ENCODE measurements around the gene NTF4.
"Not testable (repeated sequence)": the region's sequence is repeated elsewhere in the genome, so short reads cannot be mapped to it uniquely, and the experiment has no call there.

Gene NTF4

DNA sequence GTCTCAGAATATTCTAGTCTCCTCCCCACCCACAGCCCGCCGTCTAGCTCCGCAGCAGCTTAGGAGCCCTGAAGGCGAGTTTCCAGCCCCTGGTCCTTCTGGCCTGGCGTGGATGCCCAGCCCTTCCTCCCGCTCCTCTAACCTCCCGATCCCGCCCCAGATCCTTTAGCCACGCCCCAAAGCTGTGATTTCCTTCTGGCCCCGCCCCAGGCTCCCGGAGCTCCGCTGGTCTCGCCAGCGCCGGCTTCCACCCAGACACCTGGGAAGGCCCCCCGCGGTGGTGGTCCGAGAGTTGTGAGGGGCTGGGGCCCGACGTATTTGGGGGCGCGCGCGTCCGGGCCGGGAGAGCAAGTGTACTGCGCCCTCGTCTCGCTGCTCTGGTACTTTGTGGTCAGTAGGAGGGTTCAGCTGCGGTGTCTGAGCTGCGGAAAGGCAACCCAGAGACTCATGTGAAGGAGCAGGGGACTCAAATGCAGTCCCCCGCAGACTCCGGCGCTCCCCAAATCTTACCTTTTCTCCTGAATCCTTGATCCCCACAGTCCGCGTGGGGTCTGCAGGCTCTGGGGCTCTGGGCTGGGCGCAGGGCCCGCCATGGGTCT, 6.9 kb downstream of the NTF4 start, which contains the start of gene CGB7:
Gene CGB7, minus strand, starts transcription at position 114 of the 599 bp plus-strand sequence. CDS start 2,374 bp downstream, outside the sequence.
- FAIRE-seq, result no peak
- DNase-seq (ENCODE audit: insufficient read length, low spot score), result no peak

DNA sequence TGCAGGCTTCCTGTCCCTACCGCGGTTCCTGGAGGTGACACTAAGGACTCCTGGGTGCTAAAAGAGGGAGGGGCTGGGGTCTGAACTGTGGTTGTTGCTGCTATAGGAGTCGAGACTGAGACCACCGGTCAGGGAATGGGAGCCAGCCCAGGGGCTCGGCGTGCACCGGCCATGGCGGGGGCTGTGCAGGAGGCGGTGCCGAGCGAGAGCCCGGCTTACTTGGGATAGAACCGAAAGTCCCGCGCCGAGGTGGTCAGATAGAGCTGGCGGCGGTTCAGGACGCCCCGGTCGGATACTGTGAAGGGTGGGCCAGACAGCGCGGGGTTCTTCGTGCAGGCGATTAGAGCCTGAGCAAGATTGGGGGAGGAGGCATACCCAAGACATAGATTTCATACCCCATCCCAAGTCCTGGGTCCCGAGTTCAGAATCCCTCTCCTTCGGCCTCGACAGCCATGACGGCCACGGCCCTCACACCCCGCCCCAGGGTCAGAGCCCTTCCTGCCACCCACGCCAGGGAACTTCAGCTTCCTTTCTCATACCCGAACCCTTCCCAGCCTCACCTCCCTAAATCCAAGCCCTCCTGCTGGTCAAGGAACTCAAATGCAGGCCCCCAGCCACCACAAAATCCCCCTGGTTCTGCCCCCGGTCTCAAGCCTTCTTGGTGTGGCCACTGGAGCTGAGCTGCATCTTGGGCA, 7.6 kb downstream of the NTF4 start:
- DNase-seq (ENCODE audit: insufficient read length, low spot score), result not testable (repeated sequence)
- FAIRE-seq, result peak; percentile 23

DNA sequence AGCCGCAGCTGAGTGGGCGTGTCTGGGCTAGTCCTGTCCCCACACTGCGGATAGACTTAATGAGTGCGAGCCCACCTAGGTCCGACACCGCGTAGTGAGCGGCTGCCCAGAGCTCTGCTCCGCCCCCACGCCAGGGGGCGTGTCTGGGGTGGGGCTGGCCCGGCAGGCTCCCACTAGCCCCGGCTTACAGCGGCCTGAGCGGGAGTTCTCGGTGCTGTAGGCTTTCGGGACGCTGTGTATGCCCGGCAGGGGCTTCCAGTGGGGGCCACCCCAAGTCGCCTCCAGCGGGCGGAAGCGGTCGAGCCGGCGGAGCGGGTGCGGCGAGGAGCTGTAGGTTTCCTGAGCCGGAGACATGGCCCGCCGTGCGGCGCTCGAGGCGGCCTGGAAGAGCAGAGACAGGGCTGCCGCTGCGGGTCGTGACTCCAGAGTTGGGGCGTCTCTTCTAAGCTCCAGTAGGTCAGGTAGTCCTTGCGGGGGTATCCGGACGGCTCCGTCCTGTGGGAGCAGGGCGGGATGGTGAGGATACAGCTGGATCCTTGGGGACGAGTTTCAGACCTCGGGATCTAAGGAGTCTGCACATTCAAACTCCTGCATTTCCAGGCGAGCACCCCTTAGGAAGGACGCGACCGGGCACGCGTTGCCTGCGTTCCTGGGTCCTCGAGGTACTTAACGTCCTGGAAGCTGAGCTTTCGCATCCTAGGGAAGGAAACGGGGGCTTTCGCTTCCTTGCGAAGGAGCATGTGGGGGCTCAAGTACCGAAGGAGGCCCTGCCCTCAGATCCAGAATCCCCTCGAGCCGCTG, 8.3 kb downstream of the NTF4 start:
- DNase-seq (ENCODE audit: insufficient read length, low spot score) (peak; percentile 90), FAIRE-seq (no peak)

DNA sequence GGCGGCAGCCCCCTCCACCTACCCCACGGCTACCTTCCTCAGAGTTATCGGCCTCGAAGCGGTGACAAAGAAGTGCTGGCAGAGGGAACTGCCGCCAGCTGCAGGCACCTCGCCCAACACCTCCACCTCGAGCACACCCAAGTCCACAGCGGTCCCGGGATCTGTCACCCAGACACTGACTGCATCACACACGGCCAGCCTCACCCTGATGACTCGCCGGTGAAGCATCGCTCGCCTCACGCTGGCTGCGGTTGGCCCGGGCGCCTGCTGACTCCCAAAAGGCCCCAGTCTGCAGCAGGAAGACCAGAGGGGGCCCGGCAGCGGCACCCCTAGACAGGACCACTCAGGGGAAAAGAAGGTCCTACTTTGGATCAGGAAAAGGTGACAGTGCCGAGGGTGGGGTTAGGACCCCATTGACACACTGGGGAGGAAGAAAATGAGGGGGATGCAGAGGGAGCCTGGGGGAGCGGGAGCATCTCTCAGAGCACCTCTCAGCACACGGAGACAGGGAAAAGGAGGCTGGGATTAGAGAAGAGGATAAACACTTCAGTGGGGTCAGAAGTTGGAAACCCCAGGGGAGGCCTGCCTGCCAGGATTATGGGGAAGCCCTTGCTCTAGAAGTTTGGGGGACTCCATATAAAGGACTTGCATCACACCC, 14.1 kb downstream of the NTF4 start:
- DNase-seq (ENCODE audit: insufficient read length, low spot score); FAIRE-seq: not testable (repeated sequence)

DNA sequence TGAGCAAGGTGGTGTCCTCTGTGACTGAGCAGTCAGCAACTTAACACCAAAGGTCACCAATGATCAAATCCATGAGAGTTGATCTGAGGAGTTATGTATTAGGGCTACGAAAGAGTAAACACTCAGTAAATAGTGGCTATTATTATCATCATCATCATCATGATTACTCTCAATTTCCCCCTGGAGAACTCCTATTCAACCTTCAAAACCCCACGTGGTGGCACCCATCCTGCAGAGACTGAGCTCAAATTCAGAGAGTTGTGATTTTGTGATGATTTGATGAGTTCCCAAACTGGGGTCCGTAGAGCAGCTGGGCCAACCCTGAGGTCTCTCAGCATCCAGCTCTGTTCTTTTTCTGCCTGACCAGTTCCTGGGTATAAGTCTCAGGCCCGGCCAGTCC, 14.8 kb downstream of the NTF4 start:
- DNase-seq (ENCODE audit: insufficient read length, low spot score); FAIRE-seq: not testable (repeated sequence)

DNA sequence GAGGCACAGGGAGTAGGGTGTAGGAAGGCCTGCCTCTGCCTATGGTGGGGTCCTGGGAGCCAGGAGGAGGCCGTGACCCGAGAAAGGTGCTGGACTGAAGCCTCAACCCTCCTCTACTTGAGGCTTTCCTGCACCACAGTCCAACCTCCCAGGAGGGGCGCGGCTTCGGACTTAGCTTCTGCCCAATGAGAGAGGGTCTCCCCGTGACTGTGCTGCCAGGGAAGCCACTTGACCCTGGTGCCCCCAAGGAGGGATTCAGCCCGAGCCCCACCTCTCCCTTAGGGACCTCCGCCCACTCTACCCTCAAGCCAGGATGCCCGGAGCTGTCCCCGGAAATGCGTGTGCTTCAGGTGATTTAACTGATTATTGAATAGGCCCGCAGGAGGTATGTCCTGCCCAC, 15.6 kb downstream of the NTF4 start, which contains the start of gene CGB8:
Gene CGB8, minus strand, starts transcription at position 101 of the 400 bp plus-strand sequence. CDS start 372 bp downstream, outside the sequence.
- DNase-seq (ENCODE audit: insufficient read length, low spot score); FAIRE-seq: not testable (repeated sequence)

DNA sequence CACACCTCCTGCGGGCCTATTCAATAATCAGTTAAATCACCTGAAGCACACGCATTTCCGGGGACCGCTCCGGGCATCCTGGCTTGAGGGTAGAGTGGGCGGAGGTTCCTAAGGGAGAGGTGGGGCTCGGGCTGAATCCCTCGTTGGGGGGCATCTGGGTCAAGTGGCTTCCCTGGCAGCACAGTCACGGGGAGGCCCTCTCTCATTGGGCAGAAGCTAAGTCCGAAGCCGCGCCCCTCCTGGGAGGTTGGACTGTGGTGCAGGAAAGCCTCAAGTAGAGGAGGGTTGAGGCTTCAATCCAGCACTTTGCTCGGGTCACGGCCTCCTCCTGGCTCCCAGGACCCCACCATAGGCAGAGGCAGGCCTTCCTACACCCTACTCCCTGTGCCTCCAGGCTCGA, 21.1 kb downstream of the NTF4 start, which contains the start of gene CGB5:
Gene CGB5, plus strand, starts transcription at position 301 of the 400 bp plus-strand sequence. CDS start 362 bp downstream, outside the sequence.
- not testable (repeated sequence) for FAIRE-seq; DNase-seq (ENCODE audit: insufficient read length, low spot score)

DNA sequence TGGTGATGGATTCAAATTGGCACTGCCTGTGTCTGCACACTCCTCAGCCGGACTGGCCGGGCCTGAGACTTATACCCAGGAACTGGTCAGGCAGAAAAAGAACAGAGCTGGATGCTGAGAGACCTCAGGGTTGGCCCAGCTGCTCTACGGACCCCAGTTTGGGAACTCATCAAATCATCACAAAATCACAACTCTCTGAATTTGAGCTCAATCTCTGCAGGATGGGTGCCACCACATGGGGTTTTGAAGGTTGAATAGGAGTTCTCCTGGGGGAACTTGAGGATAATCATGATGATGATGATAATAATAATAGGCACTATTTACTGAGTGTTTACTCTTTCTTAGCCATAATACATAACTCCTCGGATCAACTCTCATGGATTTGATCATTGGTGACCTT, 22.0 kb downstream of the NTF4 start:
- not testable (repeated sequence) for FAIRE-seq; DNase-seq (ENCODE audit: insufficient read length, low spot score)

DNA sequence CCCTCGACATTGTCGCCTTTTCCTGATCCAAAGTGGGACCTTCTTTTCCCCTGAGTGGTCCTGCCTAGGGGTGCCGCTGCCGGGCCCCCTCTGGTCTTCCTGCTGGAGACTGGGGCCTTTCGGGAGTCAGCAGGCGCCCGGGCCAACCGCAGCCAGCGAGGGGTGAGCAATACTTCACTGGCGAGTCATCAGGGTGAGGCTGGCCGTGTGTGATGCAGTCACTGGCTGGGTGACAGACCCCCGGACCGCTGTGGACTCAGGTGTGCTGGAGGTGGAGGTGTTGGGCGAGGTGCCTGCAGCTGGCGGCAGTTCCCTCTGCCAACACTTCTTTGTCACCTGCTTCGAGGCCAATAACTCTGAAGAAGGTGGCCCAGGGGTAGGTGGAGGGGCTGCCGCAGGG, 22.4 kb downstream of the NTF4 start:
- no peak for FAIRE-seq
- DNase-seq (ENCODE audit: insufficient read length, low spot score), result no peak

DNA sequence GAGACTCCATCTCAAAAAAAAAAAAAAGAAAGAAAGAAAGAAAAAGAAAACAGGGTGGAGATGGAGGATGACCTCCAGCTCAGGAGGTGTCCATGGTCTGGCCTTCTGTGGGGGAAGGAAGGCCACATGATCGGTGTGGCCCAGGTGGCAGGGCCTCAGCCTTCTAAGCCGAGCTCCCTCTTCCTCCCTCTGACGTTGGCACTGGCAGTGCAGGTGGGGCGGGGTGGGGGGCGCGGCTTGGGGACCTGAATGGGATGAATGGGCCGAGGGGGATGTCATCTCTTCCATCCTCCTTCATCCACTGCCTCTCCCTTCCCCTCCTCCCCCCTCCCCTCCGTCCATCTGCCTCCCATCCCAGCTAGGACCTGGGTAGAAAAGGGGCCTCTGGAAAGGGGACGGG, 24.9 kb downstream of the NTF4 start:
- not testable (repeated sequence) for FAIRE-seq; DNase-seq (ENCODE audit: insufficient read length, low spot score)

DNA sequence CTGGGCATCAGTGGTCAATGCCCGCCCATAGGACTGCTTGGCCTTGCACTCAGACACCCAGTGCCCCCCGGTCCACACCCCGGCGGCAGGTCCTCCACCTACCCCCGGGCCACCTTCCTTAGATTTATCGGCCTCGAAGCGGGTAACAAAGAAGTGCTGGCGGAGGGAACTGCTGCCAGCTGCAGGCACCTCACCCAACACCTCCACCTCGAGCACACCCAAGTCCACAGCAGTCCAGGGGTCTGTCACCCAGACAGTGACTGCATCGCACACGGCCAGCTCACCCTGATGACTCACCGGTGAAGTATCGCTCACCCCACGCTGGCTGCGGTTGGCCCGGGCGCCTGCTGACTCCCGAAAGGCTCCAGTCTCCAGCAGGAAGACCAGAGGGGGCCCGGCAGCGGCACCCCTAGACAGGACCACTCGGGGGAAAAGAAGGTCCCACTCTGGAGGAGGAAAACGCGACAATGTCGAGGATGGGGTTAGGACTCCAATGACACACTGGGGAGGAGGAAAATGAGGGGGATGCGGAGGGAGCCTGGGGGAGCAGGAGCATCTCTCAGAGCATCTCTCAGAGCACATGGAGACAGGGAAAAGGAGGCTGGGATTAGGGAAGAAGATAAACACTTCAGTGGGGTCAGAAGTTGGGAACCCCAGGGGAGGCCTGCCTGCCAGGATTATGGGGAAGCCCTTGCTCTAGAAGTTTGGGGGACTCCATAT, 25.9 kb downstream of the NTF4 start:
- not testable (repeated sequence) for DNase-seq (ENCODE audit: insufficient read length, low spot score); FAIRE-seq

DNA sequence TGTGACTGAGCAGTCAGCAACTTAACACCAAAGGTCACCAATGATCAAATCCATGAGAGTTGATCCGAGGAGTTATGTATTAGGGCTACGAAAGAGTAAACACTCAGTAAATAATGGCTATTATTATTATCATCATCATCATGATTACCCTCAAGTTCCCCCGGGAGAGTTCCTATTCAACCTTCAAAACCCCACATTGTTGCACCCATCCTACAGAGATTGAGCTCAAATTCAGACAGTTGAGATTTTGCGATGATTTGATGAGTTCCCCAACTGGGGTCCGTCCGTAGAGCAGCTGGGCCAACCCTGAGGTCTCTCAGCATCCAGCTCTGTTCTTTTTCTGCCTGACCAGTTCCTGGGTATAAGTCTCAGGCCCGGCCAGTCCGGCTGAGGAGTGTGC, 26.5 kb downstream of the NTF4 start:
- not testable (repeated sequence) for FAIRE-seq; DNase-seq (ENCODE audit: insufficient read length, low spot score)

DNA sequence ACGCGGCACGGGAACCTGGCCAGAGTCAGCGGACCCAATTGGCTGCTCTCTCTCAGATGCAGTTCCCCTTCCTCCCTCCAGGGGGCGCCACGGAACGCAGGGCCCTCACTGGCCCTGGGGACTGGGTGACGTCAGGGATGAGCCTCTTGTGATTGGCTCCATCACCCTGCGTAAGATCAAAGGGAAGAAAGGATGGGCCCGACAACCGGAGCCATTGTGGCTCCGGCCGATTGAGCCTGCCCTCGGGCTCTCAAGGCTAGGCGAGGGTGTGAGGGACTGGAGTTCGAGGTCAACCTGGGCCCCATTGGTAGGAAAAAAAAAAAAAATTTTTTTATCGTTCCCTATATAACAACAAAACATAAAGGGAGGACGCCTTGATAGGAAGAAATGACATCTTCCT, 27.8 kb downstream of the NTF4 start, which contains the start of gene CGB1:
Gene CGB1, minus strand, starts transcription at position 81 of the 400 bp plus-strand sequence. CDS start 184 bp downstream, outside the sequence.
- not testable (repeated sequence) for DNase-seq (ENCODE audit: insufficient read length, low spot score); FAIRE-seq

DNA sequence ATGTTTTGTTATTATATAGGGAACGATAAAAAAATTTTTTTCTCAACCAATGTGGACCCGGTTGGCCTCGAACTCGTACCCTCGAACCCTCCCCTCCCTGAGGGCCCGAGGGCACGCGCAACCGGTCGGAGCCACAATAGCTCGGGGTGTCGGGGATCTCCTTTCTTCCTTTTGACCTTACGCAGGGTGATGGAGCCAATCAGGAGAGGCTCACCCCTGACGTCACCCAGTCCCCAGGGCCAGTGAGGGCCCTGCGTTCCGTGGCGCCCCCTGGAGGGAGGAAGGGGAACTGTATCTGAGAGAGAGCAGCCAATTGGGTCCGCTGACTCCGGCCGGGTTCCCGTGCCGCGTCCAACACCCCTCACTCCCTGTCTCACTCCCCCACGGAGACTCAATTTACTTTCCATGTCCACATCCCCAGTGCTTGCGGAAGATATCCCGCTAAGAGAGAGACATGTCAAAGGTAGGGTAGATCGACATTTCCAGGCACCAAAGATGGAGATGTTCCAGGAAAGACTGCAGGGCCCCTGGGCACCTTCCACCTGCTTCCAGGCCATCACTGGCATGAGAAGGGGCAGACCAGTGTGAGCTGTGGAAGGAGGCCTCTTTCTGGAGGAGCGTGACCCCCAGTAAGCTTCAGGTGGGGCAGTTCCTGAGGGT, 32.8 kb downstream of the NTF4 start, which contains the start of gene CGB2:
Gene CGB2, plus strand, starts transcription at position 249 of the 660 bp plus-strand sequence. Its CDS starts 206 bp downstream, at position 455.
- not testable (repeated sequence) for FAIRE-seq; DNase-seq (ENCODE audit: insufficient read length, low spot score)

DNA sequence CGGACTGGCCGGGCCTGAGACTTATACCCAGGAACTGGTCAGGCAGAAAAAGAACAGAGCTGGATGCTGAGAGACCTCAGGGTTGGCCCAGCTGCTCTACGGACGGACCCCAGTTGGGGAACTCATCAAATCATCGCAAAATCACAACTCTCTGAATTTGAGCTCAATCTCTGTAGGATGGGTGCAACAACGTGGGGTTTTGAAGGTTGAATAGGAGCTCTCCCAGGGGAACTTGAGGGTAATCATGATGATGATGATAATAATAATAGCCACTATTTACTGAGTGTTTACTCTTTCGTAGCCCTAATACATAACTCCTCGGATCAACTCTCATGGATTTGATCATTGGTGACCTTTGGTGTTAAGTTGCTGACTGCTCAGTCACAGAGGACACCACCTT, 34.3 kb downstream of the NTF4 start:
- not testable (repeated sequence) for FAIRE-seq

DNA sequence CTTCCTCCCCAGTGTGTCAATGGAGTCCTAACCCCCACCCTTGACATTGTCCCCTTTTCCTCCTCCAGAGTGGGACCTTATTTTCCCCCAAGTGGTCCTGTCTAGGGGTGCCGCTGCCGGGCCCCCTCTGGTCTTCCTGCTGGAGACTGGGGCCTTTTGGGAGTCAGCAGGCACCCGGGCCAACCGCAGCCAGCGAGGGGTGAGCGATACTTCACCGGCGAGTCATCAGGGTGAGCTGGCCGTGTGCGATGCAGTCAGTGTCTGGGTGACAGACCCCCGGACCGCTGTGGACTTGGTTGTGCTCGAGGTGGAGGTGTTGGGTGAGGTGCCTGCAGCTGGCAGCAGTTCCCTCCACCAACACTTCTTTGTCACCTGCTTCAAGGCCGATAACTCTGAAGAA, 34.9 kb downstream of the NTF4 start:
- not testable (repeated sequence) for FAIRE-seq

More for the DNA sequence above, 34.3 kb downstream of the NTF4 start:
- DNase-seq (ENCODE audit: insufficient read length, low spot score), result not testable (repeated sequence)

DNA sequence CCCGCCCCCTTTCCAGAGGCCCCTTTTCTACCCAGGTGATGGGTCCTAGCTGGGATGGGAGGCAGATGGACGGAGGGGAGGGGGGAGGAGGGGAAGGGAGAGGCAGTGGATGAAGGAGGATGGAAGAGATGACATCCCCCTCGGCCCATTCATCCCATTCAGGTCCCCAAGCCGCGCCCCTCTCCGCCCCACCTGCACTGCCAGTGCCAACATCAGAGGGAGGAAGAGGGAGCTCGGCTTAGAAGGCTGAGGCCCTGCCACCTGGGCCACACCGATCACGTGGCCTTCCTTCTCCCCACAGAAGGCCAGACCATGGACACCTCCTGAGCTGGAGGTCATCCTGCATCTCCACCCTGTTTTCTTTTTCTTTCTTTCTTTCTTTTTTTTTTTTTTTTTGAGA, 35.9 kb downstream of the NTF4 start:
- not testable (repeated sequence) for FAIRE-seq

More for the DNA sequence above, 34.9 kb downstream of the NTF4 start:
- DNase-seq (ENCODE audit: insufficient read length, low spot score), result not testable (repeated sequence)

DNA sequence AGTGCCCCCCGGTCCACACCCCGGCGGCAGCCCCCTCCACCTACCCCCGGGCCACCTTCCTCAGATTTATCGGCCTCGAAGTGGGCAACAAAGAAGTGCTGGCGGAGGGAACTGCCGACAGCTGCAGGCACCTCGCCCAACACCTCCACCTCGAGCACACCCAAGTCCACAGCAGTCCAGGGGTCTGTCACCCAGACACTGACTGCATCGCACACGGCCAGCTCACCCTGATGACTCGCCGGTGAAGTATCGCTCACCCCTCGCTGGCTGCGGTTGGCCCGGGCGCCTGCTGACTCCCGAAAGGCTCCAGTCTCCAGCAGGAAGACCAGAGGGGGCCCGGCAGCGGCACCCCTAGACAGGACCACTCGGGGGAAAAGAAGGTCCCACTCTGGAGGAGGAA, 39.0 kb downstream of the NTF4 start:
- FAIRE-seq, result not testable (repeated sequence)

More for the DNA sequence above, 35.9 kb downstream of the NTF4 start:
- DNase-seq (ENCODE audit: insufficient read length, low spot score), result not testable (repeated sequence)

DNA sequence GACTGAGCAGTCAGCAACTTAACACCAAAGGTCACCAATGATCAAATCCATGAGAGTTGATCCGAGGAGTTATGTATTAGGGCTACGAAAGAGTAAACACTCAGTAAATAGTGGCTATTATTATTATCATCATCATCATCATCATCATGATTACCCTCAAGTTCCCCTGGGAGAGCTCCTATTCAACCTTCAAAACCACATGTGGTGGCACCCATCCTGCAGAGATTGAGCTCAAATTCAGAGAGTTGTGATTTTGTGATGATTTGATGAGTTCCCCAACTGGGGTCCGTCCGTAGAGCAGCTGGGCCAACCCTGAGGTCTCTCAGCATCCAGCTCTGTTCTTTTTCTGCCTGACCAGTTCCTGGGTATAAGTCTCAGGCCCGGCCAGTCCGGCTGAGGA, 39.5 kb downstream of the NTF4 start:
- FAIRE-seq; DNase-seq (ENCODE audit: insufficient read length, low spot score): not testable (repeated sequence)

More for the DNA sequence above, 39.0 kb downstream of the NTF4 start:
- DNase-seq (ENCODE audit: insufficient read length, low spot score), result not testable (repeated sequence)

Measured in GM19239 (cell line).